ENCODE data around the gene TMBIM1. TPM values are rescaled to one million over a fixed set of nuclear protein-coding genes. Genes with fewer than 3 reads are reported as not detected.

TMBIM1 gene
- total RNA-seq, 2 donors from 2014 or later: 273 to 375 TPM

- Histone ChIP-seq H3K27me3 (no peaks in the 10 kb centered on the region), H3K4me1 (no peaks in the 10 kb centered on the region), H3K4me3 (no peak overlapping the region), H3K9ac (ENCODE audit: low read depth in 2 of 2, low read length in 2 of 2) (no peak overlapping the region), H3K36me3 (peaks cover 44% of the 10 kb centered on the region), H3K27ac (no peak overlapping the region), H3K9me3 (no peaks in the 10 kb centered on the region)
- DNase-seq: no peak
- TF ChIP-seq, protein P1, sequence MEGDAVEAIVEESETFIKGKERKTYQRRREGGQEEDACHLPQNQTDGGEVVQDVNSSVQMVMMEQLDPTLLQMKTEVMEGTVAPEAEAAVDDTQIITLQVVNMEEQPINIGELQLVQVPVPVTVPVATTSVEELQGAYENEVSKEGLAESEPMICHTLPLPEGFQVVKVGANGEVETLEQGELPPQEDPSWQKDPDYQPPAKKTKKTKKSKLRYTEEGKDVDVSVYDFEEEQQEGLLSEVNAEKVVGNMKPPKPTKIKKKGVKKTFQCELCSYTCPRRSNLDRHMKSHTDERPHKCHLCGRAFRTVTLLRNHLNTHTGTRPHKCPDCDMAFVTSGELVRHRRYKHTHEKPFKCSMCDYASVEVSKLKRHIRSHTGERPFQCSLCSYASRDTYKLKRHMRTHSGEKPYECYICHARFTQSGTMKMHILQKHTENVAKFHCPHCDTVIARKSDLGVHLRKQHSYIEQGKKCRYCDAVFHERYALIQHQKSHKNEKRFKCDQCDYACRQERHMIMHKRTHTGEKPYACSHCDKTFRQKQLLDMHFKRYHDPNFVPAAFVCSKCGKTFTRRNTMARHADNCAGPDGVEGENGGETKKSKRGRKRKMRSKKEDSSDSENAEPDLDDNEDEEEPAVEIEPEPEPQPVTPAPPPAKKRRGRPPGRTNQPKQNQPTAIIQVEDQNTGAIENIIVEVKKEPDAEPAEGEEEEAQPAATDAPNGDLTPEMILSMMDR (IDR thresholded peaks at IDR 0.05): no peak
- intact Hi-C loops (cut with DNase I): loop anchor here (5.0 kb wide), 1 partner anchor 68 kb away; no protein-coding TSS in a partner anchor
These were observed 36.9 kb downstream of the TMBIM1 start for GRCh38 chr2:218255446-218255845.

- H3K27me3 ChIP-seq: no peaks in the 10 kb centered on the region
- DNase-seq: no peak
- H3K27ac ChIP-seq: no peak overlapping the region
- H3K9ac ChIP-seq (ENCODE audit: low read depth in 2 of 2, low read length in 2 of 2): no peak overlapping the region
- H3K36me3 ChIP-seq: peaks cover 64% of the 10 kb centered on the region
- H3K4me1 ChIP-seq: no peaks in the 10 kb centered on the region
- H3K9me3 ChIP-seq: no peaks in the 10 kb centered on the region
- TF ChIP-seq, protein P1 (IDR thresholded peaks at IDR 0.05): no peak
- intact Hi-C loops (cut with DNase I): no loop called here
- H3K4me3 ChIP-seq: no peak overlapping the region
These were observed 39.1 kb downstream of the TMBIM1 start for GRCh38 chr2:218253232-218253625.

DNA sequence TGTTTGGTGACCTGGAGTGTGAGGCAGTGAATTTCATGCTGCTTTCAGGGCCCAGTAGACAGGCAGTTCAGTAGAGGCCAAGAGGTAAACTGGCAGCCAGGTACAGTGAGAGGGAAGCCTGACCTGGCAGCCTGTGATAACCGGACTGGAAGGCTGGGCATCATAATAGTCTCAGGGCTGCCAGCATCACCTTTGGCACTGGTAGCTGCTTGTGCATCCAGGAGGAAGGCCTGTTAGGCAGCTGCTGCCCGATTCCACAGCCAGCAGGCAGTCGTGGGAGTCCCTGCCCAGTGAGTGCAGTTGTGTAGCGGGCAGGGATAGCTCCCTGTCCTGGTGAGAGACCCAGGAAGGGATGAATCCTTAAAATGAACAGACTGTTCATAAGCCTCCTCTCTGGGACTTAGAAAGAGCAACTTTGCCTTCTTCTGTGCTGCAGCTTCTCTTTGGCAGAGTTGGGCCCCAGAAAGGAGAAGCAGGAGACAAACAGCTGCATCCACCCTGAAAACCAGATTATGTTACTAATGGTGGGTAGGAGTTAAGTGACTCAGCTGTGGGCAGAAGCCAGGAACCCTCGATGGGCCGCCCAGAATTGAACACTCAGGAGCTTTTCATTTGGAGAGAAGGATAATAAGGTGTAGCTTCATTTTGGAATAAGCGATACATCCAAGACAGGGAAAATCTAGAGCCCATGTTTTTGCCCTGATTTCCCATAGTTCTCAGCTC, 39.6 kb downstream of the TMBIM1 start:
- no peaks in the 10 kb centered on the region for H3K4me1 ChIP-seq
- TF ChIP-seq, protein P1 (IDR thresholded peaks at IDR 0.05): no peak
- H3K9ac ChIP-seq (ENCODE audit: low read depth in 2 of 2, low read length in 2 of 2): no peak overlapping the region
- DNase-seq: no peak
- H3K9me3 ChIP-seq: no peaks in the 10 kb centered on the region
- no peaks in the 10 kb centered on the region for H3K27me3 ChIP-seq
- intact Hi-C loops (cut with DNase I): no loop called here
- H3K36me3 ChIP-seq: peaks cover 64% of the 10 kb centered on the region
- H3K27ac ChIP-seq: no peak overlapping the region
- H3K4me3 ChIP-seq: no peak overlapping the region

- no peak for DNase-seq
- Histone ChIP-seq H3K4me1 (no peaks in the 10 kb centered on the region), H3K4me3 (no peak overlapping the region), H3K9me3 (no peaks in the 10 kb centered on the region), H3K36me3 (peaks cover 70% of the 10 kb centered on the region), H3K27me3 (no peaks in the 10 kb centered on the region), H3K9ac (ENCODE audit: low read depth in 2 of 2, low read length in 2 of 2) (no peak overlapping the region), H3K27ac (no peak overlapping the region)
- intact Hi-C loops (cut with DNase I): no loop called here
- TF ChIP-seq, protein P1 (IDR thresholded peaks at IDR 0.05): no peak
These were observed 42.6 kb downstream of the TMBIM1 start for GRCh38 chr2:218249691-218250090.

- Histone ChIP-seq H3K36me3 (peaks cover 50% of the 10 kb centered on the region), H3K9ac (ENCODE audit: low read depth in 2 of 2, low read length in 2 of 2) (no peak overlapping the region), H3K4me1 (no peaks in the 10 kb centered on the region), H3K27me3 (no peaks in the 10 kb centered on the region), H3K9me3 (no peaks in the 10 kb centered on the region), H3K4me3 (no peak overlapping the region), H3K27ac (no peak overlapping the region)
- DNase-seq: no peak
- TF ChIP-seq, protein P1 (IDR thresholded peaks at IDR 0.05): no peak
- intact Hi-C loops (cut with DNase I): no loop called here
These were observed 47.1 kb downstream of the TMBIM1 start for GRCh38 chr2:218245214-218245613.
